SK-N-SH treated with all-trans-retinoic acid at 6 μM for 48 hours (cell line): ENCODE results near the gene RPL36A.

ENCODE experiments used
- ESRRG ChIP-seq: fragments of 250-450 bp; sonication (Bioruptor Pico); IDR thresholded peaks from 2 replicates; pipeline ENCODE4 v1.6.1; 2021; ENCODE audit warnings: mild to moderate bottlenecking
- PATZ1 ChIP-seq: fragments of 250-450 bp; sonication (Bioruptor Pico); IDR thresholded peaks from 2 replicates; pipeline ENCODE4 v1.8.0; 2020; ENCODE audit warnings: mild to moderate bottlenecking, moderate library complexity, borderline replicate concordance
- TCF4 ChIP-seq: fragments of 250-450 bp; sonication (Bioruptor Pico); IDR thresholded peaks from 2 replicates; pipeline ENCODE4 v1.8.0; 2021; ENCODE audit warnings: mild to moderate bottlenecking, moderate library complexity, borderline replicate concordance
- ZNF565 ChIP-seq: fragments of 450-650 bp; formaldehyde crosslinking; conservative IDR thresholded peaks from 2 replicates; pipeline ENCODE4 v1.5.0; 2020; ENCODE audit warnings: low read depth, mild to moderate bottlenecking, moderate library complexity

- TF ChIP-seq ESRRG, result no peak
- no peak for TF ChIP-seq ZNF565 (CRISPR knock-in tag)
- no peak for TF ChIP-seq TCF4
- no peak for TF ChIP-seq PATZ1 (CRISPR knock-in tag)
Observed at GRCh38 chrX:101365301-101365795, 25.5 kb upstream of the RPL36A start.
